Smooth muscle cell of the umbilical artery (primary cell): ENCODE results near the gene MYBPC1. TPM values are rescaled to one million over a fixed set of nuclear protein-coding genes. Genes with fewer than 3 reads are reported as not detected.

ENCODE experiments used
- total RNA-seq: library from RNA; depleted of rRNA; stranded (reverse); fragments of >200 nt; gene quantifications from 2 replicates; pipeline ENCODE4 v1.2.3, GENCODE V29; 2014

MYBPC1 gene
- not detected in 2 replicates for total RNA-seq

GRCh38 chr12:101594700-101595099, at the start of gene MYBPC1:
Gene MYBPC1 (plus strand): TSS chr12:101594971. CDS start chr12:101595071, 100 bp downstream.

GRCh38 chr12:101697197-101697929, 102.6 kb downstream of the MYBPC1 start, which contains the start of gene CHPT1:
Gene CHPT1 (plus strand): TSS chr12:101697640. CDS start chr12:101697862, 222 bp downstream.

Other genes starting within 250 kb of the MYBPC1 start
- gene ARL1, start 187.2 kb upstream of the MYBPC1 start, total RNA-seq = 179 and 282 TPM in 2 replicates
- not detected in 2 replicates for gene SPIC, start 119.6 kb upstream of the MYBPC1 start, total RNA-seq
- gene CHPT1, start 102.7 kb downstream of the MYBPC1 start, total RNA-seq = 38.1 and 41.9 TPM in 2 replicates
- gene SYCP3, start 144.5 kb downstream of the MYBPC1 start, total RNA-seq = 0.30 and 0.32 TPM in 2 replicates
- 56.4 and 76.3 TPM in 2 replicates for gene GNPTAB, start 236.0 kb downstream of the MYBPC1 start, total RNA-seq